ENCODE results near the gene TNNT3.

DNA sequence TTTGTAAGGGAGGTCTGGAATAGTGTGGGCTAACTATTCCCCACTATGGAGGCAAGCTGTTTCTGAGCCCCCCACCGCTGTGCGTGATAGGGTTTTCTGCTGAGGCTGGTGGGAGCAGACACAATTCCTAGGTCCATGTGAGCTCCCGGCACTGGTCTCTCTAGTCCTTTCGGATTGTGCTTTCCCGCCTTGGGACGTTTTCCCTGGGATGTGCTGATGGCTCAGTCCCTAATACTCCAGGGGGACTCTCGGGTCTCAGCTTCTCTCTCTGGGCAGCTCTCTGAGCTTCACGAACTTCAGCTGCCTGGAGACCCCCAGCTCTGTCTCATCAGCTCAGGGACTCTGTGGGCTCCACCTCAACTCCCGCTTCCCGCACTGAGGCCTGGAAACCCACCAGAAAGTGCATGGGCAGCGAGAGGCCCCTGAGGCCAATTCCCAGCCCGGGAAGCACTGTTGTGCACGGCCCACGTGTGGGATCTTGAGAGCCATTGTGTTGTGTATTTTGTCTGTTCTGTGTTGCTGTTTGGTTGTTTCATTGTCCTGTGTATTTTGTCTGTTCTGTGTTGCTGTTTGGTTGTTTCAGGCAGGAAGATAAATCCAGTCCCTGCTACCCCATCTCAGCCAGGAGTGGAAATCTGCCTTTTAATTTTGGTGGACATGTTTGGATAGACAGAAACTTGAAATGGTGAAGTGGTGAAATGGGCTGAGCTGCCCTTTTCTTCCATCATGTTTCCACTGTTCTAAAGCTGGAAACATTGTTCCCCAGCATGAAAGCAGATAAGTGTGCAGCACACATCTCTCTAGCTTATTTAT is 12.7 kb upstream of the TNNT3 start:
- TF ChIP-seq, protein P1, sequence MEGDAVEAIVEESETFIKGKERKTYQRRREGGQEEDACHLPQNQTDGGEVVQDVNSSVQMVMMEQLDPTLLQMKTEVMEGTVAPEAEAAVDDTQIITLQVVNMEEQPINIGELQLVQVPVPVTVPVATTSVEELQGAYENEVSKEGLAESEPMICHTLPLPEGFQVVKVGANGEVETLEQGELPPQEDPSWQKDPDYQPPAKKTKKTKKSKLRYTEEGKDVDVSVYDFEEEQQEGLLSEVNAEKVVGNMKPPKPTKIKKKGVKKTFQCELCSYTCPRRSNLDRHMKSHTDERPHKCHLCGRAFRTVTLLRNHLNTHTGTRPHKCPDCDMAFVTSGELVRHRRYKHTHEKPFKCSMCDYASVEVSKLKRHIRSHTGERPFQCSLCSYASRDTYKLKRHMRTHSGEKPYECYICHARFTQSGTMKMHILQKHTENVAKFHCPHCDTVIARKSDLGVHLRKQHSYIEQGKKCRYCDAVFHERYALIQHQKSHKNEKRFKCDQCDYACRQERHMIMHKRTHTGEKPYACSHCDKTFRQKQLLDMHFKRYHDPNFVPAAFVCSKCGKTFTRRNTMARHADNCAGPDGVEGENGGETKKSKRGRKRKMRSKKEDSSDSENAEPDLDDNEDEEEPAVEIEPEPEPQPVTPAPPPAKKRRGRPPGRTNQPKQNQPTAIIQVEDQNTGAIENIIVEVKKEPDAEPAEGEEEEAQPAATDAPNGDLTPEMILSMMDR (IDR thresholded peaks at IDR 0.05; ENCODE audit: low read length), result no peak
- TF ChIP-seq EZH2 (optimal IDR thresholded peaks at IDR 0.05; ENCODE audit: low read depth, low read length) (no peak), EZH2phosphoT487 (IDR thresholded peaks at IDR 0.05; ENCODE audit: low read length) (no peak)
